Suppressor macrophage treated with lipopolysaccharide for 1 hour (primary cell): ENCODE measurements around the gene ALKBH2.

Experiments
- DNase-seq, 3 donors: peaks; one replicate each; pipeline ENCODE4 v3.0.0-alpha.2; 2020 to 2022

Gene ALKBH2

DNA sequence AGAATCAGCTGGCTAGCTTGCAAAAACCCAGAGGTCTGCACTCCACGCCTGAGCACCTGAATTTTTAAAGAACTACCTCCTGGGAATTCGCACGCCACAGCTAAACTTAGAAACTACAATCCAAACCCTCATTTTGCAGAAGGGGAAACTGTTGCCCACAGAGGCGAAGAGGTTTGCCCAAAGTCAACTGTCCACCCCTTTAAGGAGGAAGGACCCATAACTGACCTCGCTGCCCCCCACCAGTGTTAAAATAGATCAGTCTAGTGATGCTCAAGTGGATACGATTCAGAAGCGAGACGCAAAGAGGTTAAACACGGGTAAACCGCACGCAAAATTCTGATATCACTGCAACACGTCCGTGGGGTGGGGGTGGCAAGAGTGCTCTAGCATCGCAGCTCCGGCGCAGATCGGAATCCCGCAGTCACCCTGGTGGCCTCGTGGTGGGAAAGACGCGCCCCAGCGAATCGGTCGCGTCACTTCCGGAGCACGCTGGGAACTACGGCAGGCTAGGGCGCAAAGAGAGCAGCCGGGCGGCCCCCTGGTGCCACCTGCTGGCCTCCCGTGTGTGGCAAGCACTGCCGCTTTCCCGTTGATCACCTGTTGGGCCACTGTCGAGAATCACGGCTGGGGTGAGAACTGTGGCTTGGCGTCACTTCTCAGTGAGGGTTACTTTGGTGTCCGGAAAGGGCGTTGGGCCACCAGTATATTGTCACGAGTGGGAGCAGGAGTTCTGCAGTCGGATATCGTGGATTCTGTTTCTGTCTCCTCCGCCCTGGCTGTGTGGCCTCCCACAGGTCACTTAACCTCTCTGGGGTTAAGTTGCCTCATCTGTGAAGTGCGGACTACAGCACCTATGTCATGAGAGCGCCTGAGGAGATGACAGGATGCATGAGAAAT is at the start of gene ALKBH2:
ALKBH2 (minus strand) TSS at position 451 of the 897 bp plus-strand sequence. CDS start 686 bp downstream, outside the sequence.
- peak; percentile 95 to 97 (median 97) for DNase-seq

DNA sequence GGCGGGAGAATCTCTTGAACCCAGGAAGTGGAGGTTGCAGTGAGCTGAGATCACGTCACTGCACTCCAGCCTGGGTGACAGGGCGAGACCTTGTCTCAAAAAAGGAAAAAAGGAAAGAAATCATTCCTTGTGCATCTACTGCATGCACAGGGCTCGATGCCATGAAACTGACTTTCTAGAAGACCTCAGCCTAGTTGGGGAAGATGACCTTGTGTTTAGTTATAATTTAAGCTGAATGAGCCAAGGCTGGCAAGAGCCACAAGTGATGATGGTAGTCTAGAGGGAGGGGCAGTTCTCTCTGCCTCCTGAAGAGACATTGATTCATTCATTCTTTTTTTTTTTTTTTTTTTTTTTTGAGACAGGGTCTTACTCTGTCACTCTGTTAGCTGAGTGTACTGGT is 47.3 kb upstream of the ALKBH2 start:
- no peak for DNase-seq

DNA sequence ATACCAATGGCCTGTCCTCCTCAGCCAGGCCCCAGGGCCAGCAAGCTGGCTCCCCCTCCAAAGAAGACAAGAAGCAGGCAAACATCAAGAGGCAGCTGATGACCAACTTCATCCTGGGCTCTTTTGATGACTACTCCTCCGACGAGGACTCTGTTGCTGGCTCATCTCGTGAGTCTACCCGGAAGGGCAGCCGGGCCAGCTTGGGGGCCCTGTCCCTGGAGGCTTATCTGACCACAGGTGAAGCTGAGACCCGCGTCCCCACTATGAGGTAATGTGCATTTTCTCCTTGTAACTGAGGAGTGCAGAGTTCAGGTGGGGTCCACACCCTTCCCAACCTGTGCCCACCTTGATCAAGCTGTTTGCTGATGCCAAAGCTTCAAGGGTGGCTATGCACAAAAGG is 46.5 kb upstream of the ALKBH2 start:
- DNase-seq: no peak

DNA sequence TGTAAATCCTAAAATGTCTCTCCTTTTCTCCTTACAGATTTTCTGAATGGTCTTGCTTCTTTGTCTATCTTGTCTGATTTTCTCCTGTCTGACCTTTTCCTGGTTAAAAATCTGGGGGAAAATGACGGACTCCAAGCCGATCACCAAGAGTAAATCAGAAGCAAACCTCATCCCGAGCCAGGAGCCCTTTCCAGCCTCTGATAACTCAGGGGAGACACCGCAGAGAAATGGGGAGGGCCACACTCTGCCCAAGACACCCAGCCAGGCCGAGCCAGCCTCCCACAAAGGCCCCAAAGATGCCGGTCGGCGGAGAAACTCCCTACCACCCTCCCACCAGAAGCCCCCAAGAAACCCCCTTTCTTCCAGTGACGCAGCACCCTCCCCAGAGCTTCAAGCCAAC is 46.1 kb upstream of the ALKBH2 start:
- DNase-seq: no peak

DNA sequence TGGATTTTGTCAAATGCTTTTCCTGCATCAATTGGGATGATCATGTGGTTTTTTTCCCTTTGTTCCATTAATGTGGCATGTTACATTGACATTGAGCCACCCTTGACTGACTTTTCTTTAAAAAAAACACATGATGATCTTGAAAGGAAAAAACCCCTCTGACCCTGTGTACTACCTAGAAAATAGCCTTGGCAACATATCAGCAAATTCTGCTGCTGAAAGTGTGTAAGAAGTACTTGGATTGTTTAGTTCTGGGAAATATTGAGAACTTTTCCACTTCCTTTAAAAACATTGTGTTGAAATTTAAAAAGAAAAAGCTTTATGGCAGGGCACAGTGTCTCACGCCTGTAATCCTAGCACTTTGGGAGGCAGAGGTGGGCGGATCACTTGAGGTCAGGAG is 43.8 kb upstream of the ALKBH2 start:
- DNase-seq: no peak

DNA sequence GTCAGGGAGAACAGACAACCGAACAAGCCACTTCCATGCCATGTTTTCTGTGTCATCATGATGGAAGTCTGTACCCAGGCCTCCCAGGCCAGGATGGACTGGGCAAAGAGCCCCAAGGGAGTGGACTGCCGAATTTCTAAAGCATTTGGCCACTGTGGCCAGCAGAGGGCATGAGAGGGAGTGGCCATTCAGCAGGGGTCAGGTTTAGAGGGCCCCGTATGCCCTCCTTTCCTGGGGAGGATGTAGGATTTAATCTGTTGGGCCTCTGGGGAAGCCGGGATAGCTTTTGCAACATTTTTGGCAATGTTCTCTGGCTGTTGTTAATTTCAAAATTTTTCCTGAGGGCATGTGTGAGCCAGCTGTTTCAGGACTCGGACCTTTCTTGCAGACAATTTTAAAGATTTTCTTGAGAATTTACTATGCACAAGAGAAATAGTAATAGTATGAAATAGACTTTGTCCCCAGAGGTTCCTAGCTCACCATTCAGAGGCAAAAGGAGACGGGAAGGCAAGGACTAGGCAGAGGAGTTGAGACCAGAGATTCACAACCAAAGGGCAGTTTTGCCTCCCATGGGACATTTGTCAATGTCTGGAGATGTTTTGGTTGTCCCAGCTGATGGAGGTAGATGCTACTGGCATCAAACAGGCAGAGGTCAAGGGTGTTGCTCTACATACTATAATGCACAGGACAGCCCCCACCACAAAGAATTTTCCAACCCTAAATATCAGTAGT is 41.1 kb upstream of the ALKBH2 start:
- DNase-seq: peak; percentile 36 to 51 (median 39)

DNA sequence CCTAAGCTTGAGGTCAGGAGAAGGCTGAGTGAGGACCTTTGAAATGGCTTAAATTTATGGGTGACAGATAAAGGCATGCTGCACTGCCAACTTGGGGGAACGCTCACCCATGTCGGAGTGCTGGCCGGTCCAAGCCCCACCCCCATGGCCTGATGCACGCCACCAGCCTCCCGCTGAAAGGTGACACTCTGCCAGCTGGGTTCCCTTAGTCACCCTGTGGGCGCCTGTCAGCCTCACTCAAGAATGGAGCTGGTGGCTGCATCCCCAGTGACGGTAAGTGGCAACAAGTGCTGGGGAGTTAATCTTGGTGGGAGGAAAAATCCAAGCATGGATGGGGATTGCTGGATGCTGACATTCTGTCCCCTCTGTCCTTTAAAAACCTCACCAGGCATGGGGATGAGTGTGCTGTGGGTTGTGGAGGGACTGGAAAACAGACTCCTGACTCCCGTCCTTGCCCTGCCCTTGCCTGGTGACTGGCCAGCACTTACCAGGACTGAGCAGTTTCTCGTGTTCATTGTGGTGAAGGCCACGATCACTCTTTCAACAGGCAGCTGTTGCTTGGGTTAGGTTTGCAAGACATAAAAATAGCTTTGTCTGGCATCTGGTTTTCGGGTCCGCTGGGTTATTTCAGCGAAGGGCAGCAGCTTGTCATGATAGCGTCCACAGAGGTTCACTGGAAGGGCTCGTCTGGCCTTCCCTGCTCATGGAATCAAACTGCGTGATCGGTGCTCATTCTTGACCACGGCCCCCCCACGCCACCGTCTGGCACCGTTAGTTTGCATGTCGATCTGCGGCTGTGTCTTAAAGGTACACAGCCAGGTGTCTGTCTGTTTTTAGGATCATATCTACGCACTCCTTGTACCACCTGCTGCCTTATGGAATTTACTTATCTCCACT is 38.1 kb upstream of the ALKBH2 start:
- no peak for DNase-seq

DNA sequence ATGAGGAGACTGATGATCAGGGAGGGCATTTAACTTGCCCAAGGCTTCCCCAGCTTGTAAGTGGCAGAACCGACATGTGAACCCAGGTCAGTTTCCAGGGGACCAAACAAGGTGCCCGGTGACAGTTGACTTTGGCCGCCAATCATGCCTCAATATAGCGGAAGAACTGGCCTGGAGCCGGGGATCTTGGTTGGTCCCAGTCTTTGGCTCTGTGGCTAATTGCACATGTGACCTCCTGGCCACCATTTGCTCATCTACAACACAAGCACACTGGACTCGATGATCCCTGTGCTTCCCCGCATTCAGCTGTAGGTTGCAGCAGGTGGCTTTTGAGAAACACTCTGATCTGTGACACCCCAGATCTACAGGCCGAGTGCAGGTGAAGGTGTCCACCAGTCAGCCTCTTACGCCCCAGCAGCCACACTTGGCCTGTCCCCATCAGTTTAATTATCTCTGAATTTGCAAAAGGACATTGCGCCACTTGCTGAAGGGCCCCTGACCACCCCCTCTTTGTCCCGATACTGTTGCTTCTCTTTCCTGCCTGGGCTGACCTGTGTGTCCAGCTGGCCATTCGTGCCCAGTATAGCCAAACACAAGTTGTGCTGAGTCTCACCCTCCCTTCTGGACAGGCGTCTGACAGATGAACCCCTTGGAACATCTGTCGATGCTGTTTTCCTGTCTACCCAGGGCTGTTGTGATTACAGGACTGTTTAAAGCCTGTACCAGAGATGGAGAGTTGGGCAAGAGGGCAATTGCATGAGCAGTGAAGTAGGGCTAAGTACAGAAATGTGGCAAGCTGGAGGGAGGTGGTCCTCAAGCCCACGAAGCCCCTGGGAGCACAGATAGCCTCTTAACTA is 37.3 kb upstream of the ALKBH2 start:
- no peak for DNase-seq

DNA sequence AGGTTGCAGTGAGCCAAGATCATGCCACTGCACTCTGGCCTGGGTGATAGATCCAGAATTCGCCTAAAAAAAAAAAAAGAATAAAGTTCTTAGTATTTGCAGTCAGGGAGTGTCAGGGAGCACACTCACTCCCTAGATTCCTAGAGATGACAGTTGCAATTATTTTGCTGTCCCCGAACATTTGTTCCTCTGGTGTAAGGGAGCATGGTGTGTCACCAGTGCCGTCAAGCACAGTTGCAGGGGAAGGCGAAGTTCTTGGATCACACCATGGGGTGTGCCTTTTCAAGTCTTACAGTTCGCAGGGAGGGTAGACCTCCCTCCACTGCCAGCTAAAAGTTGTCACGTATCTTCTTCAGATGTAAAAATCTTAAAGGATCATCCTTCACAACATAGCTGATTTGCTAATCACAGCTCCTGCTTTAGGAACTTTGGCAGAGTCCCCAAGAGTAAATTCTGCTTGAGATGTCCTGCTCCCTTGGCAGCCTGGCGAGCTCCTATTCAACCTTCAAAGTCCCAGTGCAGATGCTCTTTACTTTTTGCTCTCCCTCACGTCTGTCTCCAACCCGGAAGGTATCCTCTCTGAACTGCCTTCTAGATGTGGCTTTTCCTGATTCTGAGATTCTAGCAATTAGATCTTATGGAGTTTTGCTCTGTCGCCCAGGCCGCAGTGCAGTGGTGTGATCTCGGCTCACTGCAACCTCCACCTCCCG is 34.4 kb upstream of the ALKBH2 start:
- no peak for DNase-seq

DNA sequence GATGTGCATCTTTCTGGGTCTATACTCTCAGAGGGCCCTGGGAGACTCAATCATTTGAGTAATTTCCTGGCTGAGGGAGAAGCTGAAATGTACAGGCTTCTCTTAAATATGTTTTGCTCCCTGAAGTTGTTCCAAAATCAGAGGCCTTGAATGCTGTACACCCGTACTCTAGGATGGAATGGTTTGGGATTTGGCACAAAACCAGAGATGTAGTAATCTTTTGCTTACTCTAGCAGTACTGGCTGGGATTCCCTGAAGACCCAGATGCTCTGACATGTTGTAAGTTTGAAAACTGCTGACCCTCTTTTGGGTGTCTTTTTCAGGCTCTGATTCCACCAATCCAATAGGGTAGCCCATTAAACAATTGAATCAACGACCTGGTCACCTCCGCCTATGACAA is 33.5 kb upstream of the ALKBH2 start:
- DNase-seq: no peak

DNA sequence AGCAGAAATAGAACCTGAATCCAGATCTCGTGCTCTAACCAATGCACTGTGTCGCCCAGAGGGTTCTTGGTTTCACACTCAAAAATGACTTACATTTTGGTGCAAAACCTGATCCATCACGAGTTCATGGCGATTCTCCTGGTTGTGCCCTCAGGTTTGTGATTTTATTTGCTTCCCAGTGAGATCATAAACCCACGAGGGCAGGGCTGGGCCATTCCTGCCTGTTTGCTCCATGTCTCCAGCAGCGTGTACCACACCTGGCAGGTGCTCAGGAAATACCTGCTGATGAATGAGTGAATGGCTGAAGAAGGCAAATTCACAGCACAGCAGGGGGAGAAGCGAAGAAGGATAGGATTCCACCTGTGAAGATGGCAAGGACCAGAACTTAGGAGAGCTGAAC is 32.5 kb upstream of the ALKBH2 start:
- DNase-seq: no peak

DNA sequence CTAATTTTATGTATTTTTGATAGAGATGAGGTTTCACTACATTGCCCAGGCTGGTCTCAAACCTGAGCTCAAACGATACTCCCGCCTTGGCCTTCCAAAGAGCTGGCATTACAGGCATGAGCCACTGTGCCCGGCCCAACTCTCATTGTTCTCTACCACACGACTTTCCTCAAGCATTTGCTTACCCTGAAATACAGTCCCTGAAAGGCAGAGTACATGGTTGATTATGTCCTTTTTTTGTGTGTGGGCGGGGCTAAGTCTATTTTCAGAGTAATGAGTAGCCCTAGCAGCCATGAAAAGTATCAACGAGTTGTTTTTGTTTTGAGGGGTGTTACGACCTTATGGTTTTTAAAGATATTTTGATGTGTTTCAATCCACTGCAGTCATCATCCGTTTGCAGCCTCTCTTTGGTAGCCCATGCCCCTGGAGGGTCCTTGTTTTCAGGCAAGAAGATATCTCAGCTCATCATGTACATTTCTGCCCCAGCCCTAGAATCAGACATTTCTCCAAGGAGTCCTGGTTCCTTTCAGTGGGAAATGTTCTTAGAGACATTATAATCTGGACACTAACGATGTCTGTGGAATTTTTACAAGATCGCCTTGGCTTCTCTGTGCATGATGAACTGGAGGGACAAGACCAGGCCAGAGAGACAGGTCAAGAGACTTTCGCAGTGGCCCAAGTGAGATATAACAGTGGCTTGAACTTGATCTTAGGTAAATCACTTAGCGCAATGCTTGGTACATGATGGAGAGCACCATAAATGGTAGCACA is 31.8 kb upstream of the ALKBH2 start:
- DNase-seq: no peak

DNA sequence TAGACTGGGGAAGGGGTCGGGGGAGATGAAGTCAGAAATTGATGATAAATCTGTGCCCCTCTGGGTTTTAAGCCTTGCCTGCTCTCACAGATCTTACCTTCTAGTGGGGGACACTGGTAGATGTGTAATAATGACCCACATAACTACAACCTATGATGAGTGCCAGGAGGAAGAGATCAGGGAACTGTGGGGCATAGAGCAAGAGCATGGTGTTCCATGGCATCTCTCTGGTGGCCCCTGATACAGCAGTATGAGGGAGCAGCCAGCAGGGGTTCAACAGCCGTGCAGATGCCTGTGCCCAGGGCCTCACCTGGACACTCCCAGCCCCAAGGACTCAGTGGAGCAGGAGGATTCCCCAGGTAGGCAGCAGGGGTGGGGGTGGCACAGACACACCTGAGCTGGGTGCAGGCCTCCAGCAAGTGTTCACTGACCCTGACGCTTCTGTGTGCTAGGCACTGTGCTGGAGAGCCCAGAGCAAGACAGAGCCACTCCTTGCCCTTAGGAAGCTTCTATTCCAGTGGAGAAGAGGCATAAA is 28.1 kb upstream of the ALKBH2 start:
- DNase-seq: no peak

DNA sequence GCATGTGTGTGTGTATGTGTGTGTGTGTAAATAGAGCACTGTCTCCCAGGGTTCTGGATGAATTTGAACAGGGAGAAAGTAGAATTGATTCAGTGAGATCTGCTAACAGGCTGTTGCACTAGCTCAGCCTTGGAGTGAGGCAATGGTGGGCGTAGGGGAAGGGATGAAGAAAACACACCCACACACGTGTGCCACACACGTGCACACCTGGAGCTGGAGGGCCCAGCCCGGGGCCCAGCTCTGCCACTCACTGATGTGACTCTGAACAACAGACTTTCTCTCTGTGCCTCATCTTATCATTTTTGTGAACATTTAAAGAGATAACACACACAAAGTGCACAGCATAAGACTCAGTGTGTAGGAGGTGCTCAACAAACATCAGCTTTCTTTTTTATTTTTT is 27.3 kb upstream of the ALKBH2 start:
- no peak for DNase-seq

DNA sequence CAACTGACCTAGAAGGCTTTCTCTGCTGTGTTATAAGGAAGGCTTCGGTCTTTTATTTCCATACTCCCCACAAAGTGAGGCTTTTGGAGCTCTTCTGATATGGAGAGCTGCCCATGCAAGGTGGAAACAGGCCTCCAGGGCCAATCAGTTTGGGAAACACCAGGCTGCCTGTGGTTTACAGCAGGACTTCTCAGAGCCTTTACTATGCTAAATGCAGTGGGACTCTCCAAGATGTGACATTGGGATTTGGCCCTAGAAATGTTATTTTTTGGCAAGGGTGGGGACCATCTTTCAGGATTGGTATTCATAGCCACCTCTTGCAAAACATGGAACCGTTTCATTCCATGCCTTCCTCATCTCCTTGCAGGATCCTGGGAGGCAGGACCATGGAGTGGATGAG is 26.8 kb upstream of the ALKBH2 start:
- no peak for DNase-seq

DNA sequence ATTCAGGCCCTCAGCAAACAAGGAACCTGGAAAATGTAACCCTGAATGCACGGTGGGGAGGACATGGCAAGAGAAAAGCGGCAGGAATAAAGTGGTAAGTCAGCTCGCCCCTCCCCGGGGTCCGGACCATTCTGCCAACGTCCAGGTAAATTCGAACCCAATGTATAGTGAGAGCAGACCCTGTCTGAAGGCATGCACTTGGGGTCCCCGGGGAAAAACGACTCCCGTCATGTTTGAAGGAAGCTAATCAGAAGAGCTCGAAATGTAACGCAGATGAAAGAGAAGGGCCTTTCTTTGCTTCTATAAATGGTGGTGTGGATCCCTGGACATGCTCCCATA is 23.3 kb upstream of the ALKBH2 start:
- DNase-seq: no peak

DNA sequence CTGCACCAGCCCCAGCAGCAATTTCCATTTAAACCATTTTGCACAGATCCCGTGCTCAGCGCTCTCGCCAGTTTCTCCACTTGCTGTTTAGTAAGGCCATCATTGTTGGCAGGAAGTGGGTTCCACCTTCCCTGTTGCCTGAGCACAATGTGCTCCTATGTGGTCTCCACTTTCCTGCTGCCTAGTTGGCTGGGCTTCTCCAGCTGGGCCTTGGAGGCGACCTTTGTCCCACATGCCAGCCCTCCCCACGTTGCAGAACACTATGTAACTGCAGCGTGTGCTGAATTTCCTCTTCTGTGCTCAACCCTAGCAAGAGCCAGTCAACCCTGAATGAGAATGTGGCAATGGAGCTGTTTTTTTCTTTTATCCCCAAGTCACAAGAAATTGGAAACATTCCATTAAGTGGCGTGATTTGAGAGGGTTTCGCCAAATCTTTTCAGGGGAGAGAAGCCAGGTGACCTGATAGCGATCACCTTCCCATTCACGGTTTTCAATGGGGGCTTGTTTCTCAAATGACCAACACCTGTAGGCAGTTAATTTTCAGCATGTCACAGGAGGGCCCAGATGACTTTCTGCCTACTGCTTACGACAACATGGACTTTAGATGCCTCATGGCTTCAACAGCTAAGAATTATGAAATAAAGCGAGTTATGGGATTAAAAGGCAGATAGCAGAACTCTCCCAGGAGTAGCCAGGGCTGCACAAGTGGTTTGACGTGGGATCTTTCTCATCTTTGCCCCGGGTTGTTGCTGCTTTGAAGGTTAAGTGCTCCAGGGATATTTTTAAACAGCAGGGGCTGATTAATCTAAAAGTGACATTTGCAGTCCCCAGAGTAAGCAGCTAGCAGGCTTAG is 22.7 kb upstream of the ALKBH2 start, which contains the start of gene ACACB:
ACACB (plus strand) TSS at position 830 of the 853 bp plus-strand sequence. CDS start 22,819 bp downstream, outside the sequence.
- peak; percentile 36 to 48 (median 44) for DNase-seq

DNA sequence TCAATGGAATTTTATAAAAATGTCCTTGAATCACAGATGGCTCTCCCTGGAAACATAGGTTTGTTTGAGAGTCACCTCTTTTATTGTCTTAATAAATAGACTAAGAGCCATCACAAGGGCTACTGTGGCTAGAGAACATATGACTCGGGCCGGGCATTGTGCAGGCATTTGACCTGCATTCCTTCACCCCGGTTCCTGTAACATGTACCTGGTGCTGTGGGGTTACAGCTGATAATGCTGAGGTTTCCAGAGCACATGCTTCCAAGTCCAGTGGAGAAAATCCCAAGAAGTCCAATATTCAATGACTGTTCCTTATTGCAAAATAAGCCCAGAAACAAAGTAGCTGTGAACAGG is 22.1 kb upstream of the ALKBH2 start:
- DNase-seq: no peak

DNA sequence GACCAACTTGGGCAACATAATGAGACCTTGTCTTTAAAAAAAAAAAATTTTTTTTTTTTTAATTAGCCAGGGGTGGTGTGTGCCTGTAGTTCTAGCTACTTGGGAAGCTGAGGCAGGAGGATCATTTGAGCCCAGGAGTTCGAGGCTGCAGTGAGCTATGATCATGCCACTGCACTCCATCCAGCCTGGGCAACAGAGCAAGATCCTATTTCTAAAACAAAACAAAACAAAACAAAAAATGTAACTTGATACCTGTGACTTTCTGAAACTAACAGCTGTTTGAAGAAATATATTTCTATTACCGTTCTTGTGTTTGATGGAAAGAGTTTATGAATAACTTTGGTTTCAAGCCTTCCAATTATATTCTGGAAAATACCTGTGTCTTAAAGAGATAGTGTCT is 21.4 kb upstream of the ALKBH2 start:
- no peak for DNase-seq
